Stimulated activated CD8-positive, alpha-beta memory T cell treated with anti-CD3 and anti-CD28 coated beads, Interleukin-4, amount 100 ng/mL, for 1 hour (primary cell): Measurements from ENCODE around the gene APOOL.
"Not testable (repeated sequence)": the region's sequence is repeated elsewhere in the genome, so short reads cannot be mapped to it uniquely, and the experiment has no call there.

ENCODE experiments used
- DNase-seq, 2 donors: peaks; one replicate each; pipeline ENCODE4 v3.0.0-alpha.2; 2020; ENCODE audit warnings: low read depth in 2 of 2, low spot score in 1 of 2

Gene APOOL

GRCh38 chrX:85077247-85077646 lies 73.6 kb downstream of the APOOL start:
- not testable (repeated sequence) for DNase-seq

GRCh38 chrX:85084770-85085393 lies 81.2 kb downstream of the APOOL start:
- DNase-seq, result no peak

- no peak for DNase-seq
These were observed 85.7 kb downstream of the APOOL start for GRCh38 chrX:85089321-85089840.

GRCh38 chrX:85107407-85107806 lies 103.7 kb downstream of the APOOL start:
- no peak for DNase-seq

- no peak for DNase-seq
These were observed 104.5 kb downstream of the APOOL start for GRCh38 chrX:85108165-85108564.

GRCh38 chrX:85109235-85109634 lies 105.6 kb downstream of the APOOL start:
- no peak for DNase-seq

- DNase-seq, result no peak
These were observed 107.7 kb downstream of the APOOL start for GRCh38 chrX:85111347-85111746.

GRCh38 chrX:85112293-85112692 lies 108.6 kb downstream of the APOOL start:
- DNase-seq, result no peak

GRCh38 chrX:85113746-85114145 lies 110.1 kb downstream of the APOOL start:
- DNase-seq, result no peak

- DNase-seq, result no peak
These were observed 110.5 kb downstream of the APOOL start for GRCh38 chrX:85114171-85114570.

- no peak for DNase-seq
These were observed 111.1 kb downstream of the APOOL start for GRCh38 chrX:85114776-85115175.

GRCh38 chrX:85115252-85115651 lies 111.6 kb downstream of the APOOL start:
- DNase-seq, result no peak

- no peak for DNase-seq
These were observed 132.7 kb downstream of the APOOL start for GRCh38 chrX:85136409-85136808.

GRCh38 chrX:85139422-85139821 lies 135.7 kb downstream of the APOOL start:
- DNase-seq, result no peak

- no peak for DNase-seq
These were observed 137.3 kb downstream of the APOOL start for GRCh38 chrX:85140964-85141363.
